ENCODE data around the gene RAPGEF1.
"Not testable (repeated sequence)": the region's sequence is repeated elsewhere in the genome, so short reads cannot be mapped to it uniquely, and the experiment has no call there.

Gene RAPGEF1

GRCh38 chr9:131554087-131554842 is 185.6 kb downstream of the RAPGEF1 start:
- no peak for DNase-seq (ENCODE audit: low spot score)

- no peak for DNase-seq (ENCODE audit: low spot score)
Observed at GRCh38 chr9:131552030-131552429, 187.8 kb downstream of the RAPGEF1 start.

DNA sequence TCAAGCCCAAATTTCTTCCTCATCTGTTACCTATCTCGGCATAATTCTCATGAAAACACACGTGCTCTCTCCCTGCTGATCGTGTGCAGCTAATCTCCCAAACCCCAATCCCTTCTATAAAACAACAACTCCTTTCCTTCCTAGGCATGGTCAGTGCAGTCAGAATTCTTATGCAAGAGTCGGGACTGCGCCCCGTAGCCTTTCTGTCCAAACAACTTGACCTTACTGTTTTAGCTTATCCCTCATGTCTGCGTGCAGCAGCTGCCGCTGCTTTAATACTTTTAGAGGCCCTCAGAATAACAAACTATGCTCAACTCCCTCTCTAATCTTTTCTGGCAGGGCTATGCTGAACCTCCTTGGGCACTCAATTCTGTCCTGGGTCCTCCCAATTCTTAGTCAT is 189.4 kb downstream of the RAPGEF1 start:
- DNase-seq (ENCODE audit: low spot score): not testable (repeated sequence)

- not testable (repeated sequence) for DNase-seq (ENCODE audit: low spot score)
Observed at GRCh38 chr9:131549186-131549585, 190.7 kb downstream of the RAPGEF1 start.

DNA sequence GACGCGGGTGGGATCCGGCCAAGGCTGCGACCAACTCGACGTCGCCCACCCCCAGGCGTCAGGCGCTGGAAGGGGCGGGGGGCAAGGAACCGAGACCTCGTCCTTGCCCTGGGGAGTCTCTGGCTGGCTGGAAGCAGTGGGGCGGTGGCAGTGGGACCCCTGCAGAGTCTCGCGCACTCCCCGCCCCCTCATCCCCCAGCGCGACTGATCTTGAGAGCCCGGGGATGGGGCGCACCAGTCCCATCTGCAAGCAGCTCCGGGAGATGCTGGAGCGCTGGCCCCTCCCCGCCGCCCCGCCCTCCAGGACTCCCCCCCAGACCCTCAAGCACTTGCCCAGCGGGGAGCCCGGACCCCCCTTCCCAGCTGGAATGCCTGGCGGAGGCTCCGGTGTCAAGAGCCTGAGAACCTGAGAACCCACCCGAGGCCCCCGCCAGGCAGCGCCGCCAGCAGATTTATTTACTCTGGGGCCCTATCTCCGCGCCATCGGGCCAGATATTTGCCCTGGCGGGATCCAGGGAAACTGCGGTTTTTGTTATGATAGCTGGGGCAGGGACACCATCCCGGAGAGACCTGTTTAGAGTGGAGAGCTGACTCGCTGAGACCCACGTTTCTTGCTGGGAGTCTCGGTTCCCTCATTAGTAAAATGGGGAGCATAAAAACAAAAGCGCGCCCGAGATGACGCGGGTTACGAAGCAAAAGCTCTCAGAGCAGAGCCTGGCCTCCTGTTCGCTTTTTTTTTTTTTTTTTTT is 193.4 kb downstream of the RAPGEF1 start:
- no peak for DNase-seq (ENCODE audit: low spot score)

DNA sequence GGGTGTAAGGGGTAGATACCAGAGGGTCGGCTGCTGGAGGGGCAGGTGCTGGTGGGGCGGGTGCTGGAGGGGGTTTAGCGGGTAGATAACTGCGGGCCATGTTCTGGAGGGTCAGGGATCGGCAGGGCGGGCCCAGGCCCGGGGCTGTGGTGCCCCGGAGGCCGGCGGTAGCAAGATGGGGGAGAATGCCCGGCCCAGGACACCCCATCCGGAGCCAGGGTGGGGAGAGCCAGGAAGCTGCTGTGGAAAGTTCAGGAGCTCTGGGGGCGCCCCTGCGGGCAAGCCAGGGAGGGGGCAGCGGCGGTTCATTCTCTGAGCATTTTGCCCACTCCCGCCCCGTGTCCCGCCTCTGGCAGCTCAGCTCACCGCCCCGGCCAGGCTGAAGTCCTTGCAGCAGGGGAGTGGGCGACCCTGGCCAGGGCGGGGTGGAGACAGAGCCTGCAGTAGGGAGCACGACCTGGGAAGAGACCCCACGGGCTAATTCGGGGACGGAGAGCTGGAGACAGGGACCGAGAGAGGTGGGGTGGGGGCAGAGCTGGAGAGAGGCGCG is 194.0 kb downstream of the RAPGEF1 start:
- DNase-seq (ENCODE audit: low spot score): no peak

GRCh38 chr9:131545003-131545785 is 194.7 kb downstream of the RAPGEF1 start, which contains the start of gene PRRT1B:
Gene PRRT1B (plus strand): TSS chr9:131545523. CDS start chr9:131545616, 93 bp downstream.
- DNase-seq (ENCODE audit: low spot score): no peak

- no peak for DNase-seq (ENCODE audit: low spot score)
Observed at GRCh38 chr9:131543141-131543540, 196.7 kb downstream of the RAPGEF1 start.

GRCh38 chr9:131539223-131539923 is 200.5 kb downstream of the RAPGEF1 start:
- DNase-seq (ENCODE audit: low spot score): no peak

DNA sequence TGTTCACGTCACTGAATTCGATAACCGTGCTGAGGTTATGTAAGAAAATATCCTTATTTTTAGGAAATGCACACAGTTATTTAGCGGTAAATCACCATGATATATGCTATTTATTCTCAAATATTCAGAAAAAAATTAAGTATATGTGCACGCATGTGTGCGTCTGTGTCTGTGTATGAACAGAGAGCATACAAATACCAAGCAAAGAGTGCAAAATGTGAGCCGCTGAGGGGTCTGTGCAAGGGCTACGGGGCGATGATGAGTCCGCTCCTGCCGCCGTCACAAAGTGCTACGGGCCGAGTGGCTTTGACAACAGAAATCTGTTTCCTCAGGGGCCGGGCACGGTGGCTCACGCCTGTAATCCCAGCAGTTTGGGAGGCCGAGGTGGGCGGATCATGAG is 201.9 kb downstream of the RAPGEF1 start:
- no peak for DNase-seq (ENCODE audit: low spot score)

- DNase-seq (ENCODE audit: low spot score): peak; percentile 56
Observed at GRCh38 chr9:131534721-131535237, 205.1 kb downstream of the RAPGEF1 start.

- DNase-seq (ENCODE audit: low spot score): peak; percentile 79
Observed at GRCh38 chr9:131530920-131531832, 208.7 kb downstream of the RAPGEF1 start, which contains the start of gene UCK1. Gene UCK1 (minus strand): TSS chr9:131531263. CDS start chr9:131531174, 89 bp downstream.

- no peak for DNase-seq (ENCODE audit: low spot score)
Observed at GRCh38 chr9:131530546-131530919, 209.3 kb downstream of the RAPGEF1 start.

DNA sequence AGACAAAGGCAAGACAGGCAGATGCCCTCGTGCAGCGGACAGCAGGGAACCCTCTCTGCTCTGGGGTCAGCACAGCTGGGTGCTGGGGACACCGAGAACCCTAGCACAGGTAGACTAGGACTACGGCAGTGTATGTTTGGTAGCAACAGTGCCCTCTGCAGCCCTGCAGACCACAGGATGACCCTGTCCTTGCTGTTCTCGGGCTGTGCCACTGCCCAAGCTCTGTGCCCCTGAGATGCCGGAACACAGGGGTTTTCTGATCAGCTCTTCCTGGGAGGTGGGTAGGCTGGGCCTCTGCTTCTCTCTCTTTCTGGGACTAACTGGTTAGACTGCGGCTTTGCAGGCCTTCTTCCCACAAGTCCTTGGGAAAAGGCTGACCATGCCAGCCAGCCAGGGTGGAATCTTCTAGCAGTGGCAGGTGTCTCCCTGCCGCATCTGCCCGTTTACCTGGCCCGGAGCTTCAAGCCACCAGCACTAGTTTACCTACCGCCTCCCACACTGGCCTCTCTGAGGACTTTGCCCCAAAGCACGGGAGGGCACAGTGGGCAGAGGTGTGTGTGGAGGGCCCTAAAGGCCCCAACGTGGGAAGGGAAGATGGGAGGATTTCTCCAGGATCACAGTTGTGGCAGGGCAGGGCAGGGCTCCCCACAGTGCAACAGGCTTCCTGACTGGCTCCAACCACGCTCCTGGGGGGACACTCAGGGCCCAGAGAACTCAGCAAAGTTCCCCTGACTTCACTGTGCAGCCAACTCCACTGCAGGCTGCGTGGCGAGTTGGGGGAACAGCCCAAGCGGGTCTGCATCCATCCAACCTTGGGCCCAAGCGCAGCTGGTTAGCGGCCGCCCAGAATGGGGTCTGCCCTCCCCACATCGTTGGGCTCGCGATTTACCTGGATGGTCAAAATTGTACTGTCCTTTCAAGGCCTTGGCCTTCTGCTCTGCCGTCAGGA is 210.0 kb downstream of the RAPGEF1 start:
- DNase-seq (ENCODE audit: low spot score): no peak

- DNase-seq (ENCODE audit: low spot score): no peak
Observed at GRCh38 chr9:131528886-131529505, 210.9 kb downstream of the RAPGEF1 start.

DNA sequence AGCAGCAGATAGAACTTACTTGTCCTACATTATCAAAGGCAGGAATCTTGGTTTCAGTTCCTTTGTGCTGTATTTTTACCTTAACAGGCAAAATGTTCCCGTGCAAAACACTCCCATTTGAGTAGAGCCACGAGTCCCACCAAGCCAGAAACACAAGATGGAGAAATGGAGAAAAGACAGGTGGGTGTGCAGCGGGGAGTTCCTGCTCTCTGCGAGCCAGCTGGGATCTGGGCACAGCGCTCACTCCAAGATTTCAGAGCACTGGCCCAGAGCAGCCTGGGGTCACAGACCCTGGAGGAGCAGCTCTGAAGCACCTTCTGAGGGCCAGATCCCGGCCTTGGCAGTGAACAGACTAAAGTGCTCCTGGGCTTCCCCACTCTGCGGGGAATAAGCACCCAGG is 211.7 kb downstream of the RAPGEF1 start:
- no peak for DNase-seq (ENCODE audit: low spot score)

Data from hematopoietic multipotent progenitor cell treated with erythropoietin and hydrocortisone succinate and interleukin-3 and kit ligand, for 15 days (in vitro differentiated cells).